ENCODE measurements around the gene SPRR2F. TPM values are rescaled to one million over a fixed set of nuclear protein-coding genes. Genes with fewer than 3 reads are reported as not detected.

SPRR2F gene
- total RNA-seq, 1 donor from 2014 or later, result not detected

GRCh38 chr1:153072806-153073726, 40.2 kb downstream of the SPRR2F start:
- Mint-ChIP-seq H3K4me3 (no peak overlapping the region), H3K36me3 (ENCODE audit: low read depth) (no peaks in the 10 kb centered on the region), H3K9me3 (no peaks in the 10 kb centered on the region), H3K27ac (no peak overlapping the region), H3K27me3 (peaks cover 3% of the 10 kb centered on the region), H3K4me1 (no peaks in the 10 kb centered on the region)
- TF ChIP-seq CTCF (IDR thresholded peaks at IDR 0.05), result no peak
- CTCF ChIA-PET, result no interaction called here
- no peak for ATAC-seq (ENCODE audit: low read depth)
- POLR2A ChIA-PET, result no interaction called here
- no peak for DNase-seq
- intact Hi-C loops (cut with micrococcal nuclease), result no loop called here

- POLR2A ChIA-PET, result no interaction called here
Observed at GRCh38 chr1:153071511-153071910, 41.8 kb downstream of the SPRR2F start, which contains the start of gene SPRR2B. SPRR2B (minus strand) TSS chr1:153071611; CDS start chr1:153070839, 772 bp downstream.

GRCh38 chr1:153070243-153070642, 43.1 kb downstream of the SPRR2F start:
- ChIA-PET POLR2A (no interaction called here), CTCF (no interaction called here)
- H3K4me3 Mint-ChIP-seq, result no peak overlapping the region
- DNase-seq (no peak), ATAC-seq (ENCODE audit: low read depth) (no peak)
- intact Hi-C loops (cut with micrococcal nuclease), result no loop called here
- no peaks in the 10 kb centered on the region for H3K36me3 Mint-ChIP-seq (ENCODE audit: low read depth)
- no peak overlapping the region for H3K27ac Mint-ChIP-seq
- no peak for TF ChIP-seq CTCF (IDR thresholded peaks at IDR 0.05)
- H3K9me3 Mint-ChIP-seq, result no peaks in the 10 kb centered on the region
- H3K4me1 Mint-ChIP-seq, result no peaks in the 10 kb centered on the region
- peaks cover 17% of the 10 kb centered on the region for H3K27me3 Mint-ChIP-seq

More at GRCh38 chr1:153071511-153071910, 41.8 kb downstream of the SPRR2F start, which contains the start of gene SPRR2B:
- CTCF ChIA-PET, result no interaction called here
- DNase-seq, result no peak
- ATAC-seq (ENCODE audit: low read depth), result no peak
- H3K4me3 Mint-ChIP-seq, result no peak within 1 kb of the TSS
- H3K27me3 Mint-ChIP-seq, result peaks cover 8% of the 10 kb centered on the region
- H3K27ac Mint-ChIP-seq, result no peak within 1 kb of the TSS
- no peak for TF ChIP-seq CTCF (IDR thresholded peaks at IDR 0.05)
- H3K9me3 Mint-ChIP-seq, result no peaks in the 10 kb centered on the region
- H3K4me1 Mint-ChIP-seq, result no peaks in the 10 kb centered on the region
- intact Hi-C loops (cut with micrococcal nuclease), result no loop called here
- no peaks in the 10 kb centered on the region for H3K36me3 Mint-ChIP-seq (ENCODE audit: low read depth)

Other genes starting within 250 kb of the SPRR2F start
- gene SMCP, start 235.2 kb downstream of the SPRR2F start, total RNA-seq, result not detected in 2 replicates
- gene IVL, start 205.0 kb downstream of the SPRR2F start, total RNA-seq, result not detected in 2 replicates
- not detected in 2 replicates for gene SPRR5, start 166.3 kb downstream of the SPRR2F start, total RNA-seq
- gene SPRR4, start 142.9 kb downstream of the SPRR2F start, total RNA-seq, result not detected in 2 replicates
- gene SPRR1A, start 129.4 kb downstream of the SPRR2F start, total RNA-seq, result not detected in 2 replicates
- gene SPRR3, start 111.8 kb downstream of the SPRR2F start, total RNA-seq, result not detected in 2 replicates
- not detected in 2 replicates for gene SPRR1B, start 82.3 kb downstream of the SPRR2F start, total RNA-seq
- gene SPRR2D, start 72.4 kb downstream of the SPRR2F start, total RNA-seq, result not detected in 2 replicates
- not detected in 2 replicates for gene SPRR2A, start 56.0 kb downstream of the SPRR2F start, total RNA-seq
- not detected in 2 replicates for gene SPRR2B, start 41.9 kb downstream of the SPRR2F start, total RNA-seq
- gene SPRR2E, start 19.0 kb downstream of the SPRR2F start, total RNA-seq, result not detected in 2 replicates
- not detected in 2 replicates for gene SPRR2G, start 37.4 kb upstream of the SPRR2F start, total RNA-seq
- not detected in 2 replicates for gene LELP1, start 89.9 kb upstream of the SPRR2F start, total RNA-seq
- gene PRR9, start 104.1 kb upstream of the SPRR2F start, total RNA-seq, result not detected in 2 replicates
- gene LORICRIN, start 146.2 kb upstream of the SPRR2F start, total RNA-seq, result 0.59 and 0.80 TPM in 2 replicates
- not detected in 2 replicates for gene PGLYRP3, start 199.4 kb upstream of the SPRR2F start, total RNA-seq
- not detected in 2 replicates for gene PGLYRP4, start 235.3 kb upstream of the SPRR2F start, total RNA-seq
- 2.6 and 4.0 TPM in 2 replicates for gene S100A9, start 244.3 kb upstream of the SPRR2F start, total RNA-seq

Data from activated B cell treated with CpG ODN at 0.5 μM for 24 hours (primary cell).